Subcutaneous abdominal adipose tissue (tissue), 5 donors: Measurements from ENCODE around the gene DOK6.

Experiments used
- H3K27ac ChIP-seq: one replicate; pipeline ENCODE4 v1.7.0; 2013; ENCODE audit warnings: low read depth, mild to moderate bottlenecking, inconsistent platforms, low read length, moderate library complexity
- H3K27me3 ChIP-seq, 5 donors: one replicate each; pipeline ENCODE4 v1.7.0; 2013; ENCODE audit warnings: low read length in 5 of 5, inconsistent platforms in 1 of 5; ENCODE audit not compliant: control insufficient read depth in 5 of 5, insufficient read depth in 4 of 5
- H3K36me3 ChIP-seq, 5 donors: one replicate each; pipeline ENCODE4 v1.7.0; 2013; ENCODE audit warnings: low read length in 5 of 5; ENCODE audit not compliant: control insufficient read depth in 5 of 5, insufficient read depth in 5 of 5
- H3K4me1 ChIP-seq, 5 donors: one replicate each; pipeline ENCODE4 v1.7.0; 2013; ENCODE audit warnings: low read length in 5 of 5, mild to moderate bottlenecking in 3 of 5, moderate library complexity in 1 of 5; ENCODE audit not compliant: control insufficient read depth in 5 of 5, insufficient read depth in 5 of 5
- H3K4me3 ChIP-seq, 5 donors: one replicate each; pipeline ENCODE4 v1.7.0; 2013; ENCODE audit warnings: low read length in 5 of 5, low read depth in 1 of 5
- H3K9ac ChIP-seq, 5 donors: one replicate each; pipeline ENCODE4 v1.7.0; 2013; ENCODE audit warnings: low read length in 5 of 5, mild to moderate bottlenecking in 4 of 5, moderate library complexity in 3 of 5
- H3K9me3 ChIP-seq, 5 donors: one replicate each; pipeline ENCODE4 v1.7.0; 2013; ENCODE audit warnings: low read length in 5 of 5; ENCODE audit not compliant: control insufficient read depth in 5 of 5
- donor health status: healthy.
- donor health status: healthy.
- donor health status: healthy.
- donor health status: healthy.
- donor health status: healthy.

DOK6 gene

DNA sequence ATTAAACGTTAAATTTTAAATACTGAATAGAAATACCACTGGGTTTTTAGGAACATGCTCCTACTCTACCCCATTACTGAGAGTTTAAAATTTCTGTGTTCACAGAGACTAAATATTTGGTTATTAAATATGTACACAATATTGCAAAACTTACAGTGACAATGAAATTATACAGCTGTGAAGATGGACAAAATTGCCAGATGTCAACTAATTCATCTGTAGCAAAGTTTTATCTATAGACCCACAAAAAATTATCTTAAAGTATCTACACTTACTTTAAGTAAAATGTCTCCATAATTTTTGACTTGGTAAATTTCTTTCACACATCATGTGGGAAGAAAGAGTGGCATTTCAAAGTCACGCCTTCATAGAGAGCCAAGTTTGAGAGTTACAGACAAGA lies 333.8 kb downstream of the DOK6 start:
- Histone ChIP-seq H3K9ac (no peak overlapping the region), H3K36me3 (no peaks in the 10 kb centered on the region), H3K4me3 (no peak overlapping the region), H3K4me1 (no peaks in the 10 kb centered on the region), H3K27ac (no peak overlapping the region), H3K9me3 (peaks cover 0 to 5% (median 0%) of the 10 kb centered on the region in 5 donors), H3K27me3 (no peaks in the 10 kb centered on the region)

DNA sequence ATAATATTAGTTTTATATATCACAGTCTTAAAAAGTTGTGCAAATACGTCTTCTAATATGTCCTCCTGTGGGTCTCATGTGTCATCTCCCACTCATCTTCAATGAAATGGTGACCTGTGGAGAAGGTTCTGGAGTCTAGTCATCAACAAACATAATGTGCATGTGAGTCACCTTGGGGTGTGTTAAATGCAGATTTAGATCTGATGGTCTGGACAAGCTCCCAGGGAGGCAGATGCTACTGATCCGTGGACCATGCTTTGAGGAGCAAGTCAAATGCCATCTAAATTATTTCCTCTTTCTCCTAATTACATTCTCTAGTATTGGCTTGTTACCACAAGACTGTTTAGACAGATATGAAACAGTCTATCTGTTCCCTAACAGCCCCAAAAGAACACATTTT lies 336.0 kb downstream of the DOK6 start:
- no peaks in the 10 kb centered on the region for H3K4me1 ChIP-seq
- H3K36me3 ChIP-seq = no peaks in the 10 kb centered on the region
- no peak overlapping the region for H3K27ac ChIP-seq
- no peak overlapping the region for H3K9ac ChIP-seq
- peaks cover 0 to 5% (median 0%) of the 10 kb centered on the region in 5 donors for H3K9me3 ChIP-seq
- no peak overlapping the region for H3K4me3 ChIP-seq
- H3K27me3 ChIP-seq = no peaks in the 10 kb centered on the region

DNA sequence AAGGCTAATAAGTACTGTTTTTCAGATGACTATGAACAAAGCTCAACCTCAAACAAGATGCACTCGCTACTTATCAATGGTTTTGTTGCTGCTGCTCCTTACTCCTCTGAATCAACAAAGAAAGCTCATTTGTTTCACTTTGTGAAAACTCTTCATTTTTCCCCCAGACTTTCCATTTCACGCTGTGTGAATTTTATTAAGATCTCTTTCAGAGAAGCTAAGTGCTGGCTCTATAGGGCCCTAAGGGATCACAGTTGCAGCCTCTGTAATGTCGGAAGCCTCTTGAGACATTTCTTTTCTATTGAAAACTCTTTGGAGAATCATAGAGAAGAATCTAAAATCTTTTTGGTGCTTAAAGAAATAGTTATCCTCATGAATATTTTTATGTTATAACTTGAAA lies 337.2 kb downstream of the DOK6 start:
- no peaks in the 10 kb centered on the region for H3K4me1 ChIP-seq
- no peak overlapping the region for H3K9ac ChIP-seq
- no peak overlapping the region for H3K4me3 ChIP-seq
- H3K36me3 ChIP-seq = no peaks in the 10 kb centered on the region
- H3K9me3 ChIP-seq = peaks cover 0 to 5% (median 0%) of the 10 kb centered on the region in 5 donors
- H3K27ac ChIP-seq = no peak overlapping the region
- no peaks in the 10 kb centered on the region for H3K27me3 ChIP-seq

DNA sequence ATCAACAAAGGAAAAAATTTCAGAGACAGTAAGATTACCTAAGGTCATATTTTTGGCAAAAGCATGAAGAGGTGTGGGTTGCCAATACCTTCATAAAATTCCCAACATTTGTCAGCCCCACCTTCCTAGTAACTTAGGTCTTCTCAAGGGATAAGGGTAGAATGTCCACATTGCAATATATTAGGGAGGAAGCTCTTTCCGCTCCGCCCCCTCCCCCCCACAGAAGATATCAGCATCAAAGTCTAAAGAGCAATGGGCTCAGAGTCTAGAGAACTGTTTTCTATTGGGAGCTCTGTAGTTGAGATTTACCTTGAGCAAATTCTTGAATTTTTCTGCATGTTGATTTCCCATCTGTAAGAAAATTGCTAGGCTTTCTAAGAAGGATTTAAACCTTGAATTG lies 346.7 kb downstream of the DOK6 start:
- Histone ChIP-seq H3K4me3 (no peak overlapping the region), H3K36me3 (no peaks in the 10 kb centered on the region), H3K9me3 (peaks cover 0 to 7% (median 0%) of the 10 kb centered on the region in 5 donors), H3K27me3 (no peaks in the 10 kb centered on the region), H3K27ac (no peak overlapping the region), H3K9ac (no peak overlapping the region), H3K4me1 (no peaks in the 10 kb centered on the region)

DNA sequence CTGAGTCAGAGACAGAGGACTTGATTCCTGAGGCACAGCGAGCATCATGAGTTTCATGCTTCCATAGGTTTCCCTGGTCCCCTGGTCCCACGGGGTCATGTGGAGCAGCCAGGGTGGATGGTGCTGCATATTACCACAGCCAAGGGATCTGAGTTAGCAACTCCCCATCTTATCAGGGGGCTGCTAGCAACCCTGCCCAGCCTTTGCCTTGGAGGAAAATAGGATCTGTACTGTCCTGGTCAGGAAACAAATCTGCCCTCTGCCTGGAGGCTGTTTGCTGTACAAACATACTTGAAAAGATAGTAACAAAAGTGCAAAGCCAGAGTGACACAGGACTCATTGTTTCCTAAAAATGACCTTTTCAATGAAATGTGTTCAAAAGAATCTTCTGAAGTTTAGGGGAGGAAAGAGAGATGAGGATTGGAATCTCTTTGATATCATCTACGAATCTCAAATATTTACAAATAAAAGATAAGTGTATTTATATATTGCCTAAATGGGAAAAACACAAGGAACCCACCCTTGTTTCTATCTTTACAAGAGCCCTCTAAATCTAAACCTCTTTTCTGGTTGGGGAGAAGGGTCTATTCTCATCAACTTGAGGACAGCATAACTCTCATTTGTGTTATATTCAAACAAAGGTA lies 352.2 kb downstream of the DOK6 start:
- Histone ChIP-seq H3K36me3 (no peaks in the 10 kb centered on the region), H3K9me3 (peaks cover 0 to 12% (median 5%) of the 10 kb centered on the region in 5 donors), H3K4me3 (no peak overlapping the region), H3K27me3 (no peaks in the 10 kb centered on the region), H3K4me1 (no peaks in the 10 kb centered on the region), H3K27ac (no peak overlapping the region), H3K9ac (no peak overlapping the region)

DNA sequence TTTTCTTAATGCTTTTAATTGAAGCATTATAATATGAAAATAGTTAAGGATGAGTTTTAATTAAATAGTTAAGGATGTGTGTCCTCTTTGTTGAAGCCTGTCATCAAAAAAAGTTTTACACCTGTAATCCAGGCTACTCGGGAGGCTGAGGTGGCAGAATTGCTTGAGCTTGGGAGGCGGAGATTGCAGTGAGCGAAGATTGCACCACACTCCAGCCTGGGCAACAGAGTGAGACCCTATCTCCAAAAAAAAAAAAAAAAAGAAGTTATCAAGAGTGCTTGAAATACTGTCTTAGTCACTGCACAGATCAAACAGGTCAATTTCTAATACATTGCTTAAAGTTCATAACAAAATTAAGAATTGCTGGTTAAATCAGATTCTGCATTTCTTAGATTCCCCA lies 353.4 kb downstream of the DOK6 start:
- Histone ChIP-seq H3K27ac (no peak overlapping the region), H3K9me3 (peaks cover 0 to 12% (median 5%) of the 10 kb centered on the region in 5 donors)

DNA sequence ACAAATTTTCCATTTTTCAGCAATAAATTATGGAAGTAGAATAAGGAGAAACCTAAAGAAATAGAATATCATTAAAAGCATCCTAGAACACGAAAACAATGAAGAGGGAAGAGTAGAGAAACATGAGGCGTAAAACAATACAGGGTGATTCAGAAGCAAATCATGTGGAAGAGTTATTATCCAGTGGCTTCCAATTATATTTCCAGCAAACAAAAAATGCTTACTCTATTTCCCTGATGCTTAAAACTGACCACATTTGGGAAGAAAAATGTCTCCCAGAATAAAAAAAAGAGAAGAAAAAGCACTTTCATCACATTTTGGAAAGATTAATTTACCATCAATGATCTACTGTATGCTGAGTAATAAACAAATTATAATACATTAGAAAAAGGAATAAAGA lies 354.4 kb downstream of the DOK6 start:
- H3K9me3 ChIP-seq = peaks cover 0 to 12% (median 5%) of the 10 kb centered on the region in 5 donors
- no peaks in the 10 kb centered on the region for H3K36me3 ChIP-seq
- no peaks in the 10 kb centered on the region for H3K27me3 ChIP-seq
- H3K4me1 ChIP-seq = no peaks in the 10 kb centered on the region
- no peak overlapping the region for H3K9ac ChIP-seq
- no peak overlapping the region for H3K4me3 ChIP-seq
- H3K27ac ChIP-seq = no peak overlapping the region

More for the DNA sequence above, 353.4 kb downstream of the DOK6 start:
- no peaks in the 10 kb centered on the region for H3K4me1 ChIP-seq
- no peaks in the 10 kb centered on the region for H3K27me3 ChIP-seq
- H3K4me3 ChIP-seq = no peak overlapping the region
- no peak overlapping the region for H3K9ac ChIP-seq
- H3K36me3 ChIP-seq = no peaks in the 10 kb centered on the region

DNA sequence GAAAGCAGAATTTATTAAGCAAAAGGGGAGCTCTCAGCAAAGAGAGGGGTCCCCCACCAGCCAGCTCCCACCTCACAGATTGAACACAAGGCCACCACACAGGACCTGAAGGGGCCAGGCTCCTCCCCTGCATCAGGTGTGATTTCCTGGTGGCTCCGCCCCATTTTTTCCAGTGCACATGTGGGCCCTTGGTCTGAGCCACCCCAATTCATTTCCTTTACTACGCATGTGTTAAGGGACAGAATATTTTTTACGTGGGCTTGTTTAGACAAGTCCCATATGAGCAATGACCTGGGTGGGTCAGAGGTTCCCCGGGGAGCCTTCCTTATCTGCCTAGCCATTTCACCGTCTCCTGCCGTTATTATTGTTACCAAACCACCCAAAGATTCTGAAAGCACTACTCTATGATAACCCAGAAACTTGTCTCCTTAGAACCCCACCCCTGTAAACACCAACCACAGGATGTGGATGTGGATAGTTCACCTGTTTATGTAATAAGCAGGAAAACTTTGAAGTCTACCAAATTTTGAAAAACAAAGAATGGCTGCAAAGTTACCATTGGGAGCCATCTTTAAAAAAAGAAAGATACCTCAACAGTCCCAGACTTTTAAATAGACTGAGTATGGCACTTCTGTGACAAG lies 355.3 kb downstream of the DOK6 start:
- Histone ChIP-seq H3K9me3 (peaks cover 0 to 7% (median 5%) of the 10 kb centered on the region in 5 donors), H3K27ac (no peak overlapping the region), H3K27me3 (no peaks in the 10 kb centered on the region), H3K4me3 (no peak overlapping the region), H3K4me1 (no peaks in the 10 kb centered on the region), H3K36me3 (no peaks in the 10 kb centered on the region), H3K9ac (no peak overlapping the region)

DNA sequence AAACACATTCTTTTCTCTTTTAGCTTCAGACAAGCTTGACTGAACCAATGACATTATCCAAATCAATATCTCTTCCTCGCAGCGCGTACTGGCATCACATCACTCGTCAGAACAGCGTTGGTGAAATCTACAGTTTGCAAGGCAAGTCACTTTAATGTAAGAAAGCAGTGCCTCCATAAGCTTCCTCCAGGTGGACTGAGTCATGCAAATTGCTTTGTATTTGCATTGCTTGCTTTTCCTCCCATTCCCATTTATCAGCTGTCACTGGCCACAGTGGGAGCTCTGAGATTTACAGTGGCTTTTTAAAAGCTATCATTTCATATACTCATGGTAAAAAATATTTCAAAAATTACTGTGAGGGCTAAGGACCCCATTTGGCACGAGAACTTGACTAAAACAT lies 357.0 kb downstream of the DOK6 start:
- H3K36me3 ChIP-seq = no peaks in the 10 kb centered on the region
- H3K27ac ChIP-seq = no peak overlapping the region
- H3K4me3 ChIP-seq = no peak overlapping the region
- H3K27me3 ChIP-seq = no peaks in the 10 kb centered on the region
- peaks cover 0 to 7% (median 5%) of the 10 kb centered on the region in 5 donors for H3K9me3 ChIP-seq
- H3K4me1 ChIP-seq = no peaks in the 10 kb centered on the region
- no peak overlapping the region for H3K9ac ChIP-seq

DNA sequence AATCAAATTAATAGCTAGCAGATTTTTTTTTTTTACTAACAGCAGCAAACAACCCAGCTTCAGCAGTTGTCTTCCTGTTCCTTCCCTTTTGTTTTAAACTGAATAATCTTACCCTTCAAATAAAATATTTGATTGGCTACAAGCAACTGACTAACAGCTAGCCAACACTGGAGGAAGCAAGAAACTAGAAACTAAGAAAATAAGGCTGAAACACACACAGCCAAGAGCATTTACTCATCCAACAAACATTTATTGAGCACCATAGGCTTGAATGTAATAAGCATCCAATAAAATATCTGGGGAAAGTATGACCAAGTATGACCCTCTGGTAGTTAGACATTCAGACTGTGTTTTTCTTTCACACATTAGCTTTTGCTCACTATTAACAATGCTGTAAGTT lies 357.8 kb downstream of the DOK6 start:
- Histone ChIP-seq H3K4me3 (no peak overlapping the region), H3K9ac (no peak overlapping the region), H3K27me3 (no peaks in the 10 kb centered on the region), H3K36me3 (no peaks in the 10 kb centered on the region), H3K4me1 (no peaks in the 10 kb centered on the region), H3K9me3 (peaks cover 0 to 7% (median 5%) of the 10 kb centered on the region in 5 donors), H3K27ac (peak overlapping the region; percentile 6)
